ENCODE results near the gene SNAP47.

SNAP47 gene

DNA sequence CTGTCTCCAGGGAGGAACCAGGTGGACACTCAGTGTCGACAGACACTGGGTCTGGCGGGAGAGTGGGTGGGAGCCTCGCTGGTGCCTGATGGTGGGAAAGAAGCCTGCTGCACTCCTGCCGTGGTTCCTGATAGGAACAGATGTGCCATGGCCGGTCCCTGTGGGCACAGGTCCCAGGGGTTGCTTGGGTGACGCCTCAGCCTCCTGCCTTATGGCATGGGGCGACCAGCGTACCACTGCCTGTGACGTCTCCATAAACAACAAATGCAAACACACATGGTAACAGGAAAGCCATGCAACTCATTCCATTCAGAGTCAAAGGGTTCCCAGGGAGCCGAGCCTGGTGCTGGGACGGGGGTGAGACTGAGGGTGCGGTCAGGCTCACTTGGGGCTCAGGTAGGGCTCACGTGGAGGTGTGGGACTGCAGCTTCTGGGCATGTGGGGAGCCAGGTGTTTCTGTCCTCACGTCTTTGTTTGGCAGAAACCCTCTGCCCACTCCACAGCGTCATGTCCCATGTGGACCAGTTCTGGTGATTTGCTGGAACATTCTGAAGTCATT lies 34.8 kb downstream of the SNAP47 start:
- no peak for DNase-seq

DNA sequence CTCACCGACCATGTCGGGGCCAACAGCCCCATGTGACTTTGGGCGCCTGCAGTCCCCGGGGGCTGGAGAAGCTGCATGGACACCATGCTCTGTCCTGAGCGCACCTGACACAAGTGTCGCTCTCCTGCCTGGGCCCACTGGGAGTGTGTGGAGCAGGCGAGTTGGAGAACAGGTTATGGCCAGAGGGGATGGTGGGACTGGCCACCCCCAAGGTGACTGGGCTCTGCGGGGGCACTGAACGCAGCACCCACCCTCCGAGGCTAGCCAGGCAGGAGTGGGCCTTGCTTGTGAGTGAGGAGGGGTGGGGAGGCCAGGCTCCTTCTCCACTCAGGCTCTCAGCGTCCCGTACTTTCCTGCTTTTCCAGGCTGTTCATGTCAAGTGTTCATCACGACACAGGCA lies 35.6 kb downstream of the SNAP47 start:
- no peak for DNase-seq

DNA sequence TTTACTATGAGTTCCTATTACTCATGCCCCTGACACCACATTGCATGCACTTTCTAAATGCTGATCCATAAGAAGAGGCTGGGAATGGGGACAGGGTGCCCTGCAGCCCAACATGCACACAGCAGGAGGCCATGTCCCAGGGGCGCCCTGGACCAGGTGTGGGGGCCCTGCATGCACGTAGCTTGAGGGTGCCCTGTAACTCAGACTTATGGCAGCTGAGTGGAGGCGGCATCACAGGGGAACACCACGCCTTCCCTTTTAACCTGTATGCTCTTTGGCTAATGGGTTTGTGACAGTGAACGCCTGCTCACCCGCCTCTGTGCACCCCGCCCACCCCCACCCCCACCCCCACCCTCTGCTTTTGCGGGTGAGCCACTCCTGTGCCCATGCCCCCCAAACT lies 36.1 kb downstream of the SNAP47 start:
- no peak for DNase-seq

DNA sequence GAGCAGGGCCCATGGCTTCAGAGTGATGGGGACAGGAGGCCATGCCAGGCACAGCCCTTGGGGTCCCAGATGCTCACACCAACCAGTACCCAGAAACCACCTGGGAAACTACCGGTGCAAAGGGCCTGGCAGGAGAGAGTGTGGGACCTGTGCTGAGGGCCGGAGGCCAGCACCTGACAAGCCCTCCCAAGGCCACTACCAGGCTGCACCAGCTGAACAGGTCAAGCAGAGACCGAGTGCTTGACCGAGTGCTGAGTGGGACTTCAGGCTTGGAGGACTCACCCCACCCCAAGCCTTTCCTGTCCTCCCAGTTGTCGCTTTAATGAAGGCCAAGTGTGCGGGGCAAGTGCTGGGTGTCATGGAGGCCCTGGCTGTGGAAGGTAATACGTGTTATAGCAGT lies 36.5 kb downstream of the SNAP47 start:
- DNase-seq, result no peak

DNA sequence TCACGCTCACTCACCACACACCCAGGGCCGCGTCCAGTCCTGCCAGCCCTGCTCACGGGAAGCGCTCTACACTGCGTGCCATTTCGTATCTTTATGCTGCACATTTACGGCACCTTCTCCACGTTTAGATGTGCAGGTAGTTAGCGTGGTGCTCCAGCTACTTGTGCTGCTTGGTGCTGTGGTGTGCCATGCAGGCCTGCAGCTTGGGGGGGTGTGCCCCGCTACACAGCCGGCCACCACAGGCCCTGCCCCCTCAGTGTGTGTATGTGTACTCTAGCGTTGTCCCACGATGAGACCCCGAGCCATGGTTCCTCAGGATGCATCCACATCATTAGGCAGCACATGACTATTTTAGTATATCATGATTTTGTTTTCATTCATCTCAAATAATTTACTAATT lies 38.3 kb downstream of the SNAP47 start:
- no peak for DNase-seq

DNA sequence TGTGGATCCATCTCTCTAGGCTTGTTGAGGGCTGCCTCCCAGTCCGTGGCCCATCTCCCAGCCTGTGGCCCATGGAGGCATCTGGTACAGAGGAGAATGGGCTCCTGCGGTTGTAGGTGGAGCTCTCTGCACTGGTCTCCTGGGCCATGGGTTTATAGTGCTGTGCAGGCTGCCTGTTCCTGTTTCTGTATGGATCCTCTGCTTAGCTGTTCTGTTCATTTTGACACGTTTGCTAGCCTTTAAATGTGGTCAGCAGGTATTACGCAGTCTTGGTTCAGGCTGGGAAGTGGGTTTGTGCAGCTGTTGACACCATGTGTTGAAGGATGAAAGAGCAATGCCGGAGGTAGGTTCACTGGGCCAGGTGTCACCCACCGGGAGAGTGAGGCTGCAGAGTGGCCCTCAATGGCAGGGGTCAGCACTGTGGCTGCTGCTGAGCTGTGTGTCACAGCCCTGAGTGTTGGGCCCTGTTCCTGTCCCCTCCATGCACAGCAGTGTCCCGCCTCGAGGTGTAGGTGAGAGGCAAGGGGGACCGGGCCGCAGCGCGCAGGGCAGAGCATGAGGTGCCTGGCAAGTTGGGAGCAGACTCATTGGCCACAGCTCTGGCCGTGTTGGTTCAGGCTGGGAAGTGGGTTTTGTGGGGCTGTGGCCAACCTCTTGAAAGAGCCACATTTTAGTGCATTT lies 39.0 kb downstream of the SNAP47 start:
- DNase-seq, result no peak

DNA sequence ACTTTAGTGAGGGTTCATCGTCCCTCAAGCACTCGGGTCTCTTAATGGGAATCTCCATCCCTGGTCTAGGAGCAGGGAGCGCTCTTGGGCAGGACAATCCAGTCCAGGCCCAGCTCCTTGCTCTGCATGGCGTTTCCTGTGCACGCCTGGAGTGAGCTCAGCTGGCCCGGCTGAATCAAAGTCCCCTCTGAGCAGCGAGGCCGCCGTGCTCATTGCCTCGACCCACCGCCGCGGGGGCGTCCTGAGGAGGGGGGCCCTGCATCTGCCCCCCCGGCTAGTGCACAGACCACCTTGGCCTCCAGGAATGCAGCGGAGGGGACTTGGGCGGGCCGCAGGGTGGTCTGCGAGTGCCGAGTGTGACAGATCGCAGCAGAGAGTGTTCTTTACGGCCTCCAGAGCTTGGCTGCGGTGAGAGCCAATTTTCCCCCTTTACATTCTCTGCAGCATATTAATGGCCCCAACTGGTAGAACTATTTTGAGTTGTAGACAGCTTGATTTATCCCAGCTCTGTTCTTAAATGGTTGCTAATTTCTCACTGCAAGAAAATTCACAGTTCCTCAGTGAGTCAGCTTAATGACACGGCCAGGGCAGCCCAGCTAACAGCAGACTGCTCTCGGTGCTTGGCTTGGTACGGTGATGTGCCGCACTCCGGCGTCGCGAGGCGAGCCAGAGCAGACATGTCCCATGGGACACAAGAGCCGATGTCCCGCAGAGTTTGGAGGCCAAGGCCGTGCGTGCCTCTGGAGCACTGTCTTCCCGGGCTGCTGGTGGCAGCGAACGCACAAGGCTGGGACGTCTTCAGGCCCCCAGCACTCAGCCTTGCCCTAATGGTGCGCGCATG lies 39.8 kb downstream of the SNAP47 start:
- no peak for DNase-seq

DNA sequence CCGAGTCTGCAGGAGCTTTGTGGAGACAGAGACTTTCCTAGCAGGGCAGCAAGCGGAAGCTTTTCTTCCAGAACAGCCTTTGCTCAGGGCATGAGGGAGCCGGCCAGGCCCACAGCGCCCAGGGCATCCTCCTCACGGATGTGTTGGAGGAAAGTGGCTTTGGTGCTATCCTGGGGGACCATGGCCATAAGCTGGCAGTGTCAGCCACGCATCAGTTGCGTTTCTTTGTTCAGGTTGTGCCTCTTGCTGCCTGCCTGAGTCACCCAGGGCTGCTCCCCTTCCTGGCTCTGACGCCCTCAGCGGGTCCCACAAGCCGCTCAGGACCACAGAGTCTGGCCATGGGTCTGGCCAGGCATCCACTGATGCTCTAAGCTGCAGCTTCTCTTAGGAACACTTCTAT lies 40.6 kb downstream of the SNAP47 start:
- no peak for DNase-seq

DNA sequence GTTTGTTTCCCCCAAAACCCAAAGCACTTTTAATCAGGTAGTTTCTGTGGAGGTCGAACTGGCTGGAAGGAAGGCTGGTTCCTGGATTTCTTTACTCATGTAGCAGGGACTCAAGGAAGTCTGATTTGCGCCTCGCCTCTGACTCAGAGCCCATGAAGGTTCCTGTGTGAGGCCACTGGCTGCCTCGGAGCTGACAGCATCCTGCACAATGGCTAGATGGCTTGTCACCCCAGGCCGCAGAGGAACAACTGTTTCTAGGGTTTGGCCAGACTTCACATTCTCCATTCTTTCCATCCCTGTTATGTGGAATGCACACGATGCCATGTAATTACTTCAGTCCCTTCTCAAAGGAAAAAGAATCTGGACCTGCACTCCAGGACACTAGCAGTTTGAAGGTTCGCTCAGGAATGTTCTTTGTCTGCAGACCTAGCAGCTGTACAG lies 41.1 kb downstream of the SNAP47 start:
- no peak for DNase-seq

DNA sequence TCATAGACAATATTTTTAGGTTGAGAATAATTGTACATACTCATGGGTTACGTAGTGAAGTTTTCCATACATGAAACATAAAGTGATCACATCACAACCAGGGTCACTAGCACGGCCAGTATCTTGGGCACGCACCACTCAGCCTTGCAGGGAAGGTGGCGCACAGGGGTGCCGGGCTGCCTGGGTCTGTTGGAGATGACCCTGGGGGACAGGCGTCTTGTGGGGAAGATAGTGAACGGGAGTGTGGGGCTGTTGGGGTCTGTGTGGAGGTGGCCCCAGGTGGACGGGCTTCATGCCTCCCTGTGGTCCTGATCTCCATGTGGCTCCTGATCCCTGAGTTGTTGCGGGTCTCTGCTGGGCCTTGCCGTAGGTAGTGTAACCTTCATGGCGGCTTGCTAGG lies 41.9 kb downstream of the SNAP47 start:
- DNase-seq, result no peak

DNA sequence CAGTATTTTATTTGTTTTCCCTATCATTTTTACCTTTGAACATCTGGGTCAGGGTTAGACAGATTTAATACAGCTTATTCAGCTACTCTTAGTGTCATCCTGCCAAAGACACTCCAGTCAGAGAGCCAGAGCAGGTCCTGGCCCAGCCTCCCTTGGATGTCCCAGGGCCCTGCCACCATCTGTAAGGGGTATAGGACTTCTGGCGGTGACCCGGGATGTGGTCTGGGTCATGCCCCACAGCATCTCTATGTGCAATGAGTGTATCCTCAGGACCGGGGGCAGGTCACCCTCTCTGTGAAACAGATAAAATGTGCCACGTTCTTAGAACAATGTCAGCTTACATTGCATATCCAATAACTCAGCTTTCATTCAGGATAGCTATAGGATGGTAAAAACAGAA lies 42.4 kb downstream of the SNAP47 start:
- DNase-seq, result no peak

DNA sequence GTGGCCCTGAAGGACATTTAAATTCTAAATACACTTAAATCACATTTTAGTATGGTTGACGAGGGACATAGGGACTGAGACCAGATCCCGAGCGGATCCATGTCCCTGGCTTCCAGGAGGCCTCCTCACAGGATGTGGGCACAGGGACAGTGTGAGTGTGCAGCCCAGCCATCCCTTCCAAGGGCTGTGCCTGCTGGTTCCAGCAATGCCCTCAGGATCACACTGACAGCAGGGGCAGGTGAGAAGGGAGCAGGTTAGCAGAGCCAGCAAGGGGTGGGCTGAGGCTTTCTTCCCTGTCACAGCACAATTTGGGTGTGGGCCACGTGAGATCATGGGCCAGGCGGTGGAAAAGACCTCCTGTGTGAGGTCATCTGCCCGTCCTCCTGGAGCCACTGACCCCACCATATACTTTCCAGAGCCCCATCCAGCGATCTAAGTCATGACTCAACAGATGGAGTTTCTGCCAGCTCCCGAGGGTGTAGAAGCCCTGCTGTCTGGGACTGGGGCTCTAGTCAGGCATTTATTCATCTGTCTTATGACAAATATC lies 43.2 kb downstream of the SNAP47 start:
- no peak for DNase-seq

DNA sequence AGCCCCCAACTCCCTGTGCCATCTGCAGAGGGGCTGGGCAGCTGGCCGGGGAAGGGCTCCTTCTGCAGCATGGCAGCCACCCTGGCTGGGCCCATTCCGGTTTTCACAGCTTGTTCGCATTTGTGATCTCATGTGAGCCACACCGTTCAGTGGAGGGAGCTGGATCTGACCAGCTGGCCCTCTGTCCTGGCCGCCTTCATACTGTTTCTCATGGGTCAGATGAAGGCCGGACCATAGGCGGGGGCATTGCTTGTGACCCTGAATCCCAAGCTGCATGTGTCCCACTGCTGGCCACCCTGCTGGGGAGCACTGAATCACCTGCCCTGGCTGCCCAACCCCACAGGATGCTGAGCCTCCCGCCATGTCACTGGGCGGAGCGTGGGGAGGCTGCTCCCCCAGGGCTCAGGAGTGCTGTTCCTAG lies 43.8 kb downstream of the SNAP47 start:
- DNase-seq, result no peak

DNA sequence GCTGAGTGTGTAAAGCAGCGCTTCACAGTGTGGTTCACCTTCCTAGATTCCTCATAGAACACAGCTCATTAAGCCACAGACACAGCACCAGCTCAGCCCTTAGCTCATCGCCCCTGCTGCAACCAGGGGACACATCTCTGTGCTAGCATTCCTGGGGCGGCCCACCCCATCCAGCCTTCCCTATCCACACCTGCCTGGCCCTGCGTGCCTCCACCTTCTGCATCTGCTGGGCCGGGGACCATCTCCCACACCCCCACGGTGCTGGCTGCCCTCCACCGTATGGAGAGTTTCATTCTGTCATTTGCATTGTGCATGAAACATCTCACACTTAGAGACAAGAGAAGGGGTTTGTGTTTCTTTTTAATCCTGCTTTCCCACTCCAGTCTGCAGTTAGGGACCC lies 44.5 kb downstream of the SNAP47 start:
- DNase-seq, result no peak

DNA sequence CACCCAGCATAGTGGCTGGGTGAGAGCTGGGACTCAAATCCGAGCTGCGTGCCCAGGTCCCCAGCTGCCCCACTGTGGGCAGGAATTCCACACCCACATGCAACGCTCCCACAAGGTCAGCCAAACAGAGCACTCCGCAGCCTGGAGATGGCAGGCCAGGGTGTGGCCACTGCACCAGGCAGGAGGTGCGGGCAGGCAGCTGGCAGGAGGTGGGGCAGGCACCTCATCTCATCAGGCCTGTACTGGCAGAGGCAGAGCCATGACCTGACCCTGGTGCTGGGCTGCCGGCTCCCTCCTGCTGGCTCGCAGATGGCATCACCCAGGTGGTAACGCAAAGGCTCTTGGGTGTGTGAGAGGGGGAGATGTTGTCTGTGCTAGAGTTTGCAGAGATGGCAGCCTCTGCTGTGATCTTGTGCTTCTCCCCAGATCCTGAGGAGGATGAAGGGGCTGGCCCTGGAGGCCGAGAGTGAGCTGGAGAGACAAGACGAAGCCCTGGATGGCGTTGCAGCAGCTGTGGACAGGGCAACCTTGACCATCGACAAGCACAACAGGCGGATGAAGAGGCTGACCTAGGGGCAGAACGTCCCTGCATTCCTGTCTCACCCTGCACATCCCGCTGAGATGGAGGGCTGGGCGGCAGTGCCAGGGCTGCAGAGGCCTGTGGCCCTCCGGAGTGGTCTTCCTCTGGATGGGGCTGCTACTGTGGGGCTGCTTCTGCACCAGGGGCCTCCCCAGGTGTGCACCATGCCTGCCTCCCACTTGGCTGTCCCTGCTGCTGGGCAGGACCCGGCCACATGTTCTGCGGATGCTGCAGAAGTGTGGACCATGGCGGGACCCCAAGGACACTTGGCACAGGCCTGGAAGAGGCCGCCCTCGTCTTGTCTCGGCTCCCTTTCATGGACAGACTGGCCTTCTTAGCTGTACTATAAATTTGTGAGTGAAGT lies 45.1 kb downstream of the SNAP47 start:
- no peak for DNase-seq

DNA sequence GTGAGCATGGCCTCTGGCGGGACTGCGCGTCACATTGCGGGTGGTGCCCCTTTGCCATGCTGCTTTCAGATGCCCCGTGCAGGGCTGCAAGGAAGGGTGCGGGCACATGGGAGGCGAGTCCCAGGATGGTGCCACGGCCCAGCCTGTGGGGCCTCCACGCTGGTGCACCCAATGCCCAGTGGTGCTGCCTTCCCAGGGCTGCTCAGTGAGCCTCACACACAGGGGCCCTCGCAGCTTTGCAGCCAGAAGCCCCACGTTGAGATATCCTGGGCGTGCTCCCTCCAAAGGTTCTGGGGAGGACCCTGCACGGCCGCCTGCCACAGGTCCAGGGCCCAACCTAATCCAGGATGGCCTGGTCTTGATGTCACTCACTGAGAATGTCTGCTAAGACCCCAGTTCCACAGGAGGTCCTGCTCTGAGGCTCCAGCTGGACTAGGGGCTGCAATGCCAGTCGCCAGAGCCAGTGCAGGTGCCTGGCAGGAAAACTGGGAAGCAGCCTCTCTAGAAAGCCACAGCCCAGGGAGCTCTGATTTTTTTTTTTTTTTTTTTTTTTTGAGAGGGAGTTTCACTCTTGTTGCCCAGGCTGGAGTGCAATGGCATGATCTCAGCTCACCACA lies 46.2 kb downstream of the SNAP47 start:
- no peak for DNase-seq

DNA sequence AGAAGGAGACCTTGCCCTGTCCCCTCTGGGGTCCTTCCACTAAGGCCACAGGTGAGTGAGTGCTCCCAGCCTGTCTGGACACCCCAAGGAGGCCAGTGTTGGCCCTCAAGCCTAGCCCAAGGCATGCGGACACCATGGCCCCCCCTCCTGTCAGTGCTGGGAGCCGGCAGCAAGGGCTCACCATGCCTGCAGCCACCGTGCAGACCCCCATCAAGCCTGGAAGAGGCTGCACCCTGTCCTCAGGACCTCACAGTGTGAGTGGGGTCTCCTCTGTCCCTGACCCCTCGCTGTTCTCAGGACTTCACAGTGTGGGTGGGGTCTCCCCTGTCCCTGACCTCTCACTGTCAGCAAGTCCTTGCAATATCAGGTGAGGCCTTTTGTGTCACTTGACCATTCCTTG lies 47.0 kb downstream of the SNAP47 start:
- no peak for DNase-seq

DNA sequence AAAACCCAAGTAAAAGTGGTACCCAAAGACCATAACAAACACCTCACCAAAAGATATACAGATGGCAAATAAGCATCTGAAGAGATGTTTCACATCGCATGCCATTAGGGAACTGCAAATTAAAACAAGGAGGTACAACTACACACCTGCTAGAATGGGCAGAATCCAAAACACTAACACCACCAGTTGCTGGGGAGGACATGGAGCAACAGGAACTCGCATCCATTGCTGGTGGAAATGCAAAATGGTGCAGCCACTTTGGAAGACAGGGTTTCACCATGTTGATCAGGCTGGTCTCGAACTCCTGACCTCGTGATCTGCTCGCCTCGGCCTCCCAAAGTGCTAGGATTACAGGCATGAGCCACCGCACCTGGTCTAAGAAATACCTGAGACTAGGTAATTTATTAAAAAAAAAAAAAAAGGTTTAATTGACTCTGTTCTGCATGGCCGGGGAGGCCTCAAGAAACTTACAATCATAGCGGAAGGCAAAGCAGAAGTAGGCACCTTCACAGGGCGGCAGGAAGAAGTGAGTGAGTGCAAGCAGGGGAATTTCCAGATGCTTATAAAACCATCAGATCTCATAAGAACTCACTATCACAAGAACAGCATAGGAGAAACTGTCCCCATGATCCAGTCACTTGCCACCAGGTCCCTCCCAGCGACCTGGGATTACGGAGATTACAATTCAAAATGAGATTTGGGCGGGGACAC lies 50.0 kb downstream of the SNAP47 start:
- DNase-seq, result no peak

DNA sequence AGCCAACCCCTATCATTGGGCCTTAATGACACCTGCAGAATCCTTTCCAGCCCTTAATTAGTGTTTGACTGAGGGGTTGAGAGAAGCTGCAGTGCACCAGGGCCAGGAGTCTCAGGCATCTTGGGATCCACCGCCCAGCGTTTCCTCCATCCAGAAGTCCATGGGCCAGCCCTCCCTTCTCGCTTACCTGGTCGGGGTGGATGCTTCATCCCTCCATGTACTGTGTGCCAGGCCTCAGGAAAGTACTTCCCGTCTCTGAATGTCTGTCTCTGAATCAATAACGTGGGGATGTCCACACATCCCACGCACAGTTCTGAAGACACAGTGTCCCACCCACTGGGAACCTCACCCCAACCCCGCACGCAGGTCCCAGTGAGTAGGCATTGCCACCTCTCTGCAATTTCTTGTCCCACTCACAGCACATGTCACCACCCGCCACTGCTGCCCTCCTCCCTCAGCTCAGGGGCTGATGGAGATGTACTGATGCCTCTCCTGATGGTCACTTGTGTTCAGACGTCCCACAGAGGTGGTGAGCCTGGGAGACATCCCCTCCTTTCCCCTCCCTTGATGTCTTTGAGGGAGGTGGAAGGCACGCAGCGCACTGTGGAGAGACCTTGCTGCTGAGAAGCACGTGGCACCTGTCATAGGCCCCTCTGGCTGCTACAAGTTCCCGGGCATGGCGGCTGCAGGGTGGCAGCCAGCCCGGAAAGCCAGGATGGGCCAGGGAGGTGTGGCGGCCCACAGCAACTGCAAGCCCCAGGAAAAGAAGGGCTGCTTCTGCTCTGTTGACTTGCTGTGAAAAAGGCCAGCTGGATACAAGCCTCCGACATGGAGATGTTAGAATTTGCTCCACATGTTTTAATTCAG lies 50.8 kb downstream of the SNAP47 start:
- no peak for DNase-seq

DNA sequence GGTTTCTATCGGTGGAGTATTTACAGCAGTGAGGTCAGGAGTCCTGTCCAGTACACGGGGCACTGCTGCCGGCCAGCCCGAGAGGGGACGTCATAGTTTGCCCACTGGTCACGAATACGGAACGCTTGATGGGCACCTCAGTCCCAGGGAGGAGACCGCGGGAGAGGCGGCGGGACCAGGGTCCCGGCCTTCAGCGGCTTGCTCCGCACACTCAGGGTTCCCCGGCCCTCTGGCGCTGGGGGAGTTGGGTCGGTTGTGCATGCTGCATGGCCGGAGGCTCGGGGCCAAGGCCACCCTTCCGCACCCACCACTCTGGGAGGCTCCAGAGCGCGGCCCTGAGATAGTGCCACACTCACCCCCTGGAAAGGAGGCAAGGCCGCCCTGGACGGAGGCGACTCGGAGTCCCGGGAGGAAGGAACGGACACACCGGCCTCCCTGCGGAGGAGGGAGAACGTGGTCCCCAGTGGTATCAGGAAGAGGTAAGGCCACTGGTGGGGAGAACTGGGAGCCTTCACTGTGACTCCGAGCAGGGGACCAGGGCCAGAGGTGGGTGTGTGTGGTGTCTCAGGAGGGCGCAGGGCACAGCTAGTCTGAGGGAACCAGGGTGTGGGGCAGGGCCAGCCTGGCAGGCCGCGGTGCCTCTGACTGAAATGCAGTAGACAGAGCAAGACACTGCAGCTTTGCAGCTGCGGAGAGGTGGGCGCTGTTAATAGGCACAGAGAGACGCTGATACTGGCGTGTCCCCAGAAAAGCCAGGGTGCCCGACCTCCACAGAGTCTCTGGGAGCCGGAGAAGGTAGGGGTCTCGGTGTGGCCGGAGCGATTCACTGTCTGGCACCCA lies 51.7 kb downstream of the SNAP47 start:
- DNase-seq, result no peak

Data from activated CD4-positive, alpha-beta T cell treated with anti-CD3 and anti-CD28 coated beads for 1 hour (primary cell).